ENCODE measurements around the gene SH3BP4. TPM values are rescaled to one million over a fixed set of nuclear protein-coding genes. Genes with fewer than 3 reads are reported as not detected.

The SH3BP4 gene
- total and polyA plus RNA-seq, 2 donors (not counting 1 experiment from before 2014, with no cell fraction given) = 1.00 to 1.3 TPM

- no peak overlapping the region for H3K4me3 Mint-ChIP-seq
- no peak for DNase-seq
- Histone ChIP-seq H3K9ac (ENCODE audit: low read length) (no peak overlapping the region), H3K4me1 (ENCODE audit: control insufficient read depth in 2 of 2, insufficient read depth in 2 of 2, low read length in 2 of 2) (peaks cover 14 to 32% of the 10 kb centered on the region in 2 donors), H3K79me2 (ENCODE audit: control insufficient read depth, insufficient read depth, low read length) (no peaks in the 10 kb centered on the region), H3K27ac (ENCODE audit: low read length in 2 of 2) (no peak overlapping the region), H3K9me3 (ENCODE audit: control extremely low read depth in 1 of 3, control insufficient read depth in 2 of 3, insufficient read depth in 1 of 3, low read length in 2 of 3) (peaks cover 0 to 12% (median 0%) of the 10 kb centered on the region in 3 donors), H4K20me1 (ENCODE audit: control insufficient read depth, insufficient read depth, low read length, poor library complexity, severe bottlenecking) (no peaks in the 10 kb centered on the region), H2AFZ (ENCODE audit: insufficient read depth, low read depth, low read length, poor library complexity, severe bottlenecking) (no peak overlapping the region), H3K4me2 (replicated peaks; ENCODE audit: low read depth, low read length, poor library complexity, severe bottlenecking) (no peak overlapping the region), H3K4me3 (ENCODE audit: control extremely low read depth in 1 of 5, extremely low read depth in 1 of 5, insufficient read depth in 1 of 5, low read depth in 2 of 5, low read length in 4 of 5) (no peak overlapping the region), H3K27me3 (replicated peaks in 1 of 4; ENCODE audit: control extremely low read depth in 1 of 4, control insufficient read depth in 3 of 4, insufficient read depth in 4 of 4, low read length in 3 of 4) (peaks cover 0 to 6% (median 0%) of the 10 kb centered on the region in 4 experiments), H3K36me3 (replicated peaks in 1 of 2; ENCODE audit: control extremely low read depth in 1 of 2, control insufficient read depth in 1 of 2, extremely low read depth in 1 of 2, insufficient read depth in 2 of 2, low read length in 1 of 2) (no peaks in the 10 kb centered on the region)
- no peaks in the 10 kb centered on the region for H3K9me3 Mint-ChIP-seq (ENCODE audit: insufficient read depth)
- ChIA-PET CTCF (no interaction called here), POLR2A (no interaction called here)
- no peak overlapping the region for H3K27ac Mint-ChIP-seq
- intact Hi-C loops (cut with micrococcal nuclease) = no loop called here
- TF ChIP-seq, protein P1, sequence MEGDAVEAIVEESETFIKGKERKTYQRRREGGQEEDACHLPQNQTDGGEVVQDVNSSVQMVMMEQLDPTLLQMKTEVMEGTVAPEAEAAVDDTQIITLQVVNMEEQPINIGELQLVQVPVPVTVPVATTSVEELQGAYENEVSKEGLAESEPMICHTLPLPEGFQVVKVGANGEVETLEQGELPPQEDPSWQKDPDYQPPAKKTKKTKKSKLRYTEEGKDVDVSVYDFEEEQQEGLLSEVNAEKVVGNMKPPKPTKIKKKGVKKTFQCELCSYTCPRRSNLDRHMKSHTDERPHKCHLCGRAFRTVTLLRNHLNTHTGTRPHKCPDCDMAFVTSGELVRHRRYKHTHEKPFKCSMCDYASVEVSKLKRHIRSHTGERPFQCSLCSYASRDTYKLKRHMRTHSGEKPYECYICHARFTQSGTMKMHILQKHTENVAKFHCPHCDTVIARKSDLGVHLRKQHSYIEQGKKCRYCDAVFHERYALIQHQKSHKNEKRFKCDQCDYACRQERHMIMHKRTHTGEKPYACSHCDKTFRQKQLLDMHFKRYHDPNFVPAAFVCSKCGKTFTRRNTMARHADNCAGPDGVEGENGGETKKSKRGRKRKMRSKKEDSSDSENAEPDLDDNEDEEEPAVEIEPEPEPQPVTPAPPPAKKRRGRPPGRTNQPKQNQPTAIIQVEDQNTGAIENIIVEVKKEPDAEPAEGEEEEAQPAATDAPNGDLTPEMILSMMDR (IDR thresholded peaks at IDR 0.05) = no peak
- TF ChIP-seq EZH2 (IDR thresholded peaks at IDR 0.05; ENCODE audit: borderline replicate concordance, insufficient read depth, low read depth, low read length, poor library complexity, severe bottlenecking) = no peak
- 97% methylated on average over 24 of the region's 24 CpGs for WGBS (ENCODE audit: insufficient coverage)
- H3K4me1 Mint-ChIP-seq = peaks cover 15% of the 10 kb centered on the region
- ATAC-seq (ENCODE audit: low read depth) = no peak
- peaks cover 3% of the 10 kb centered on the region for H3K27me3 Mint-ChIP-seq
These were observed 43.7 kb downstream of the SH3BP4 start for GRCh38 chr2:234995332-234996068.
